Endothelial cell of umbilical vein (primary cell): ENCODE data around the gene OR5AU1. TPM values are rescaled to one million over a fixed set of nuclear protein-coding genes. Genes with fewer than 3 reads are reported as not detected.

Source experiments
- BruUV-seq: library from RNA; stranded (reverse); fragments of 400-500 nt; replicated peaks from 2 replicates; lab custom pipeline; 2021; lab: Mats Ljungman, UMichigan
- CTCF ChIA-PET: fragments of 300-600, 350-600 bp; sonication (Branson Sonifier 250); formaldehyde crosslinking; loops from one replicate; lab custom pipeline; 2021; ENCODE audit warnings: antibody characterized with exemption, inconsistent platforms; lab: Charles Lee
- POLR2A ChIA-PET: fragments of 300-600, 350-600 bp; sonication (Branson Sonifier 250); formaldehyde crosslinking; loops from one replicate; lab custom pipeline; 2021; ENCODE audit warnings: antibody characterized with exemption, inconsistent platforms; lab: Charles Lee
- DNase-seq: peaks from one replicate; pipeline ENCODE4 v3.0.0-alpha.2; 2011; ENCODE audit warnings: low read depth, low spot score
- FAIRE-seq: peaks from 2 replicates; lab custom pipeline; 2011; peaks lifted over from hg19 to GRCh38; lab: Jason Lieb, UNC
- H2AFZ ChIP-seq: 2 replicates; pipeline ENCODE4 v1.6.0; 2012; ENCODE audit warnings: low read depth, low read length, control low read depth, inconsistent platforms
- H3K27ac ChIP-seq: 2 replicates; pipeline ENCODE4 v1.5.1; 2011; ENCODE audit warnings: low read depth, mild to moderate bottlenecking, control low read depth, low read length, moderate library complexity; ENCODE audit not compliant: insufficient read depth
- H3K27me3 ChIP-seq, 2 experiments: 2 replicates each; pipeline versions ENCODE4 v1.6.0 to v1.6.1; 2011; ENCODE audit warnings: low read length in 2 of 2, mixed read lengths in 1 of 2; ENCODE audit not compliant: control insufficient read depth in 2 of 2, insufficient read depth in 2 of 2
- H3K36me3 ChIP-seq, 2 experiments: 2 replicates in 1 of 2; 3 replicates in 1 of 2; pipeline ENCODE4 v1.5.1; 2011; ENCODE audit warnings: low read length in 2 of 2, mild to moderate bottlenecking in 1 of 2, moderate library complexity in 1 of 2; ENCODE audit not compliant: control insufficient read depth in 2 of 2, insufficient read depth in 2 of 2; ENCODE audit errors: extremely low read depth in 1 of 2
- H3K4me1 ChIP-seq: 3 replicates; pipeline ENCODE4 v1.5.1; 2011; ENCODE audit warnings: mild to moderate bottlenecking, low read length; ENCODE audit not compliant: control insufficient read depth, insufficient read depth; ENCODE audit errors: extremely low read depth
- H3K4me2 ChIP-seq: 2 replicates; pipeline ENCODE4 v1.6.1; 2011; ENCODE audit warnings: low read length, control low read depth, mixed read lengths; ENCODE audit not compliant: insufficient read depth
- H3K4me3 ChIP-seq, 3 experiments: fragments of 200-600 bp in 1 of 3; sonication (generic), shearing (Covaris generic) in 1 of 3; replicated peaks in 1 of 3; 2 replicates each; pipeline ENCODE4 v1.5.1; 2011 to 2016; ENCODE audit warnings: control low read depth in 3 of 3, low read length in 3 of 3, mild to moderate bottlenecking in 2 of 3, inconsistent platforms in 1 of 3, low read depth in 1 of 3, moderate library complexity in 1 of 3; ENCODE audit not compliant: insufficient read depth in 1 of 3
- H3K79me2 ChIP-seq: 2 replicates; pipeline ENCODE4 v1.6.0; 2012; ENCODE audit warnings: low read length, inconsistent platforms; ENCODE audit not compliant: control insufficient read depth, insufficient read depth
- H3K9ac ChIP-seq: replicated peaks from 2 replicates; pipeline ENCODE3; 2011; ENCODE audit warnings: low read length, control low read depth; ENCODE audit not compliant: insufficient read depth; ENCODE audit errors: extremely low read depth
- H3K9me1 ChIP-seq: replicated peaks from 3 replicates; pipeline ENCODE4 v1.6.0; 2011; ENCODE audit warnings: mild to moderate bottlenecking, low read length; ENCODE audit not compliant: control insufficient read depth, insufficient read depth; ENCODE audit errors: extremely low read depth
- H3K9me3 ChIP-seq: replicated peaks from 2 replicates; pipeline ENCODE4 v1.5.1; 2012; ENCODE audit warnings: low read length, inconsistent platforms; ENCODE audit not compliant: control insufficient read depth, insufficient read depth
- H4K20me1 ChIP-seq: replicated peaks from 2 replicates; pipeline ENCODE3; 2011; ENCODE audit warnings: mild to moderate bottlenecking, low read length; ENCODE audit not compliant: control insufficient read depth, insufficient read depth; ENCODE audit errors: extremely low read depth
- CTCF ChIP-seq, 2 donors: IDR thresholded peaks; 1 replicate in 1 of 2; 2 replicates in 1 of 2; pipeline ENCODE4 v1.5.1; 2011; ENCODE audit warnings: low read length in 2 of 2, mild to moderate bottlenecking in 2 of 2, moderate library complexity in 2 of 2, control low read depth in 1 of 2, inconsistent platforms in 1 of 2, low read depth in 1 of 2; ENCODE audit not compliant: insufficient read depth in 1 of 2; ENCODE audit errors: extremely low read depth in 1 of 2
- EZH2 ChIP-seq: IDR thresholded peaks from 2 replicates; pipeline ENCODE4 v1.6.1; 2012; ENCODE audit warnings: borderline replicate concordance, low read depth, mild to moderate bottlenecking, moderate library complexity, low read length, inconsistent platforms; ENCODE audit not compliant: severe bottlenecking
- FOS ChIP-seq: IDR thresholded peaks from 2 replicates; pipeline ENCODE4 v1.6.1; 2011; ENCODE audit warnings: mild to moderate bottlenecking, low read length, moderate library complexity, borderline replicate concordance; ENCODE audit not compliant: insufficient read depth
- GATA2 ChIP-seq: IDR thresholded peaks from 2 replicates; pipeline ENCODE4 v1.7.0; 2011; ENCODE audit warnings: low read depth, mild to moderate bottlenecking, moderate library complexity, mixed read lengths, low read length; ENCODE audit not compliant: insufficient read length, insufficient read depth
- JUN ChIP-seq: IDR thresholded peaks from 2 replicates; pipeline ENCODE4 v1.6.1; 2011; ENCODE audit warnings: borderline replicate concordance, low read depth; ENCODE audit not compliant: insufficient read length, insufficient read depth
- MAX ChIP-seq: IDR thresholded peaks from 2 replicates; pipeline ENCODE4 v1.6.1; 2011; ENCODE audit not compliant: insufficient read depth, insufficient read length
- MYC ChIP-seq: IDR thresholded peaks from one replicate; pipeline ENCODE4 v1.6.1; 2011; ENCODE audit warnings: mild to moderate bottlenecking, low read depth, low read length
- POLR2A ChIP-seq: IDR thresholded peaks from 2 replicates; pipeline ENCODE4 v1.6.1; 2012; ENCODE audit warnings: low read depth, mild to moderate bottlenecking, control low read depth, low read length
- POLR2AphosphoS5 ChIP-seq: IDR thresholded peaks from 2 replicates; pipeline ENCODE4 v1.6.1; 2012; ENCODE audit warnings: low read depth, mild to moderate bottlenecking, control low read depth, low read length, moderate library complexity; ENCODE audit not compliant: insufficient read depth
- dilution Hi-C: fragments of 300-500 bp; cut with MboI; formaldehyde crosslinking; loops from one replicate; pipeline ENCODE4 v1.15.0; 2019; ENCODE audit warnings: low sequenced_read_pairs; ENCODE audit not compliant: extremely low pct_ligation_motif_present
- intact Hi-C: fragments of 100-400 bp; cut with micrococcal nuclease; formaldehyde crosslinking; loops from one replicate; pipeline ENCODE4 v1.10.0; 2022
- polyA plus RNA-seq, 4 experiments: library from polyadenylated mRNA; depleted of rRNA in 3 of 4; stranded (reverse) in 3 of 4; unstranded in 1 of 4; fragments of >200 nt; gene quantifications; 2 replicates each; pipeline versions ENCODE4 v1.2.1 to v1.2.3, GENCODE V29; 2011 to 2012; ENCODE audit warnings: missing spikeins in 1 of 4
- total RNA-seq: library from RNA; stranded (reverse); gene quantifications from 2 replicates; pipeline ENCODE4 v1.2.3, GENCODE V29; 2021

Gene OR5AU1
- total and polyA plus RNA-seq, 2 donors (not counting 3 experiments of a cell fraction or from before 2014, with no cell fraction given) = not detected

GRCh38 chr14:21185491-21185890 is 29.6 kb upstream of the OR5AU1 start:
- intact Hi-C loops (no loop called here), dilution Hi-C loops (no loop called here)
- H3K9me3 ChIP-seq = no peaks in the 10 kb centered on the region
- no peaks in the 10 kb centered on the region for H3K79me2 ChIP-seq
- no peaks in the 10 kb centered on the region for H3K4me1 ChIP-seq
- H3K36me3 ChIP-seq = no peaks in the 10 kb centered on the region
- ChIA-PET CTCF (no interaction called here), POLR2A (no interaction called here)
- H3K4me2 ChIP-seq = no peak overlapping the region
- no peak overlapping the region for H2AFZ ChIP-seq
- FAIRE-seq (no peak), DNase-seq (no peak)
- no peak overlapping the region for H3K9ac ChIP-seq
- H4K20me1 ChIP-seq = no peaks in the 10 kb centered on the region
- H3K27ac ChIP-seq = no peak overlapping the region
- BruUV-seq = no TSS peak
- no peak overlapping the region for H3K4me3 ChIP-seq
- H3K9me1 ChIP-seq = no peaks in the 10 kb centered on the region
- TF ChIP-seq CTCF (IDR thresholded peaks at IDR 0.05; ENCODE audit: extremely low read depth in 1 of 2, insufficient read depth in 1 of 2, low read depth in 1 of 2, low read length in 2 of 2) = no peak
- no peak for TF ChIP-seq MAX
- TF ChIP-seq POLR2A = no peak
- TF ChIP-seq POLR2AphosphoS5 = no peak
- H3K27me3 ChIP-seq = peaks cover 2 to 20% of the 10 kb centered on the region in 2 experiments

GRCh38 chr14:21184254-21184653 is 28.4 kb upstream of the OR5AU1 start:
- ChIA-PET POLR2A (no interaction called here), CTCF (no interaction called here)
- intact Hi-C loops (no loop called here), dilution Hi-C loops (no loop called here)
- H3K9me3 ChIP-seq = no peaks in the 10 kb centered on the region
- H4K20me1 ChIP-seq = no peaks in the 10 kb centered on the region
- no peaks in the 10 kb centered on the region for H3K79me2 ChIP-seq
- FAIRE-seq = no peak
- BruUV-seq = no TSS peak
- DNase-seq = no peak
- H3K27me3 ChIP-seq = peaks cover 2 to 20% of the 10 kb centered on the region in 2 experiments
- no peaks in the 10 kb centered on the region for H3K9me1 ChIP-seq
- no peaks in the 10 kb centered on the region for H3K36me3 ChIP-seq
- no peak overlapping the region for H3K9ac ChIP-seq
- TF ChIP-seq CTCF (IDR thresholded peaks at IDR 0.05; ENCODE audit: extremely low read depth in 1 of 2, insufficient read depth in 1 of 2, low read depth in 1 of 2, low read length in 2 of 2) (no peak), EZH2 (no peak), POLR2AphosphoS5 (no peak), GATA2 (no peak), FOS (no peak), MAX (no peak), MYC (no peak), JUN (no peak), POLR2A (no peak)
- no peak overlapping the region for H3K27ac ChIP-seq
- no peaks in the 10 kb centered on the region for H3K4me1 ChIP-seq
- no peak overlapping the region for H3K4me3 ChIP-seq
- no peak overlapping the region for H2AFZ ChIP-seq
- no peak overlapping the region for H3K4me2 ChIP-seq
